Measurements from ENCODE around the gene ZW10. TPM values are rescaled to one million over a fixed set of nuclear protein-coding genes. Genes with fewer than 3 reads are reported as not detected.
A peak's percentile ranks its signal among the peaks of the same experiment; 100 is the strongest.
"Not testable (repeated sequence)": the region's sequence is repeated elsewhere in the genome, so short reads cannot be mapped to it uniquely, and the experiment has no call there.

The ZW10 gene
- total RNA-seq: 9.4 TPM

GRCh38 chr11:113773416-113774173, at the start of gene ZW10:
Gene ZW10, minus strand, starts transcription at chr11:113773692. Its CDS starts 26 bp downstream, at chr11:113773666.
- peak; percentile 85 to 97 (median 96) for DNase-seq (ENCODE audit: low read depth in 2 of 3, low spot score in 2 of 3)

GRCh38 chr11:113818426-113818825, 44.9 kb upstream of the ZW10 start:
- no peak for DNase-seq (ENCODE audit: low read depth in 2 of 3, low spot score in 2 of 3)

DNA sequence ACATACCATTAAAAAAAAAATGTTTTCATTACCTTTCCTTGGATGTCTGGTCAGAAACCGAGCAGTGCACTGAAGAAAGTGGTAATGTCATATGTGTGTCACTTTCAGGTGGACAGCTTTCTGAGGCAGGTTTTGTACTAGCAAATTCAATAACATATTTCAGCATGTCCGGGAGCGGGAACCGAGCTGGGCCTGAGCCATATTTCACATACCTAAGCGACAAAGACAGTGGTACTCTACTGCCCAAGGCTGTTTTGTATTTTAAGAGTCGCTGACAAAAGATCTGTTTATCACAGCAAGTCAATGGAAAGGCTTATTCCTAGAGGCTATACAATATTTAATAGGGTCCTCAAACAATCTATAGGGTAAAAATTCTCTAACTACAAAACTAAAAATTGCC, 44.1 kb upstream of the ZW10 start:
- no peak for DNase-seq (ENCODE audit: low read depth in 2 of 3, low spot score in 2 of 3)

GRCh38 chr11:113817162-113817561, 43.7 kb upstream of the ZW10 start:
- no peak for DNase-seq (ENCODE audit: low read depth in 2 of 3, low spot score in 2 of 3)

DNA sequence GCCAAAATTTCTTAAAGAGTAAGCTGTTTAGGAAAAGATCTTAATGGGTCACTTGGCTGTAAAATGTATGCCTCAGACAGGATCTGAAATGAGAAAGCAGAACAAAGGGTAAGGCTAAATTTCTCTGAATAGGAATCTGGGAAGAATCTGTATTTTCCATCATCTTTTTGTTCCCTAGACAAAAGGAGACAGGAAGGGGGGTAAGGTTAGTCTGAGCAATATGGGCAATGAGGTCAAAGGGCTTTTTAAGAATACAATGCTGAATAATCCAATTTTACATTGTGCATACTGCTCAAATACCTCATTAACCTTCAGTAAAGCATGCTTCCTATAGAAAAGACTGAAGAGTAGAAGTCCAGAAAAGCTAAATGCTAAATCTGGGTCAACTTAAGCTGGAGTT, 40.7 kb upstream of the ZW10 start:
- DNase-seq (ENCODE audit: low read depth in 2 of 3, low spot score in 2 of 3): no peak

GRCh38 chr11:113808931-113809330, 35.4 kb upstream of the ZW10 start:
- no peak for DNase-seq (ENCODE audit: low read depth in 2 of 3, low spot score in 2 of 3)

DNA sequence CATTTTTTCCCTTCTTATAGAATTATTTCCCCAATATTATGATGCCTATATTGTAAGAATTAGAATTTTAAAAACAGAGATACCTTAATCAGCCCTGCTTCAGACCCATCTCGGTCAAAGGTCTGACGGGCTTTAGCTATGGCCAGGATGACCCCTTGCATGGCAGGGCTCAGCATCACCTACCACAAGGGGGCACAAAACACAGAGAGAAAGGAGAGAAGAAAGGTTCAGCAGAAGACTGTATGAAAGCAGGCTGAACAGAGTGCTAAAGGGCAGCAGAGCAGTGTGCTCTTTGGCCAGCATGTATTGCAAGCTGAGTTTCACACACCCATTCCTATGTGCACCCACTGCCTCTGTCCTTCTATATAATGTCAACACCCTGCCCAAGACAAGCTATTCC, 32.9 kb upstream of the ZW10 start:
- peak in 2 of 3 donors; percentile 8 to 22 for DNase-seq (ENCODE audit: low read depth in 2 of 3, low spot score in 2 of 3)

GRCh38 chr11:113805640-113806039, 32.1 kb upstream of the ZW10 start:
- no peak for DNase-seq (ENCODE audit: low read depth in 2 of 3, low spot score in 2 of 3)

DNA sequence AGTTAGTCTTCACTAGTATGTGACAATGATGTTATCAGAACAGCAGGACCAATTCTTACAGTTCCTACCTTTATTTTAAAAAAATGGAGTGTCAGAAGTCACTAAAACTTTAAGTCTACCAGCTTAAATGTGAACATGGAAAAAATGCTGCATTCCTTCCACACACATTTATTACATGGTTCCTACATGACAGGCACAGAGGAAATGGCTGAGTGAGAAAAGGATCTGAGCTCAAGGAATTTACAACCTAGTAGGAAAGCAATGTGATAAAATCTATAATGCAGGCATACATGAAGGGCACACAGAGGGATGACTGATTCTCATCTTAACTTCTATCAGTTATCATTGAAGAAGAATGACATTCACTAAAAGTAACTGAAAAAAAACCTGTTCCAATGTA, 29.1 kb upstream of the ZW10 start:
- DNase-seq (ENCODE audit: low read depth in 2 of 3, low spot score in 2 of 3): no peak

- DNase-seq (ENCODE audit: low read depth in 2 of 3, low spot score in 2 of 3): peak in 1 of 3 donors; percentile 58
Measured at GRCh38 chr11:113796663-113797259, 23.3 kb upstream of the ZW10 start.

- no peak for DNase-seq (ENCODE audit: low read depth in 2 of 3, low spot score in 2 of 3)
Measured at GRCh38 chr11:113789675-113790320, 16.3 kb upstream of the ZW10 start.

- not testable (repeated sequence) for DNase-seq (ENCODE audit: low read depth in 2 of 3, low spot score in 2 of 3)
Measured at GRCh38 chr11:113789016-113789415, 15.5 kb upstream of the ZW10 start.

DNA sequence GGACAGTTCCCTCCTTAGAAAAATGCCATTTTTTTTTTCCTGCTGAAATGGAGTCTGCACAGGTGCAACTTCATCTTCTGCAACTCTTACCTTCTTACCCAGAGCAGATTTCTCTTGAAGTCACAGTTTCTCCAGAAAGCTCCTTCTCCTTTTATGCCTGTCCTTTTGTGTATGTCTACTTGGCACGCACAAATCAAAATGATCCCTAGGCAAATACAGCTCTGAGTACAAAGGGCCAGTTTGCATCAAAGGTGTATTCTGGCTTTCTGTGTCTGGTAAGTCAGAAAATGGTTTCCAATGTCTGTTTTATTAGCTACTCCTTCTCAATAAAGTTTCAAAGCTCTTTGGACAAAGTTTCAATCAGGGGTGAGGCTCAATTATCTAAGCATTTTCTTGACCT, 8.6 kb upstream of the ZW10 start:
- no peak for DNase-seq (ENCODE audit: low read depth in 2 of 3, low spot score in 2 of 3)

DNA sequence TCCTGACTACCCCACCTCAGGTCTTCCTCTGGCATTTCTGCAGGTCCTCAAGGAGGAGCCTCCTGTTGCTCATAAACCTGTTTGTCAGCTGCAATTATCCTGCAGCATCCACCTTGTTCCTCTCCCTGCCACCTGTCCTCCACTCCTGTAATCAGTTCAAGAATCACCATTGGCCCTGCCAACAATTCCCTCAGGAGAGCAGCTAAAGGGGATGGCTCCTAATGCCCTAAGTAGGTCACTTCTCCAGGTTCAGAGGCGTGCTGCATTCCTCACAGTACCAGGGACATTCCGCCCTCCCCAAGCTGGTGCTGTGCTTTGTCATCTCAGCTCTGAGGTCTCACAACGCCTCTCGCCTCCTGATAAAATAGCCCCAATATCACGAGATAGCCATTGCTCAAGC, 8.2 kb upstream of the ZW10 start:
- DNase-seq (ENCODE audit: low read depth in 2 of 3, low spot score in 2 of 3): no peak

DNA sequence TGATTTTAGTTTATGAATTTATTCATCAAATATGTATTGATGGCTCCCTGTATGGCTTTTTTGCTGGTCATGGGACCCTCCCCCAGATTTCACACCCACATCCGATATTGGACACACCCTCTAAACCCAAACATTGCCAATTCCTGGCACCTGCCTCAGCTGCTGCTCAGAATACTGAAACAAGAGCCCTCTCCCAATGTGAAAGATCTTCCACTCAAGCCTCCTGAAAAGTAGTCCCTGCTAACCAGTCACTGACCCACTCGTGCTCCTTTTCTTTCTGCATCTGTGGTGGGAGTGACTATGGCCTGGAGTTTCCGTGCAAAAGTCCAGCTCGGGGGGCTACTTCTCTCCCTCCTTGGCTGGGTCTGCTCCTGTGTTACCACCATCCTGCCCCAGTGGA, 6.0 kb upstream of the ZW10 start, which contains the start of gene CLDN25:
Gene CLDN25, plus strand, starts transcription at position 301 of the 400 bp plus-strand sequence. Its CDS starts 0 bp downstream, at position 301.
- no peak for DNase-seq (ENCODE audit: low read depth in 2 of 3, low spot score in 2 of 3)

- peak in 2 of 3 donors; percentile 19 to 22 for DNase-seq (ENCODE audit: low read depth in 2 of 3, low spot score in 2 of 3)
Measured at GRCh38 chr11:113778111-113778910, 4.8 kb upstream of the ZW10 start.

DNA sequence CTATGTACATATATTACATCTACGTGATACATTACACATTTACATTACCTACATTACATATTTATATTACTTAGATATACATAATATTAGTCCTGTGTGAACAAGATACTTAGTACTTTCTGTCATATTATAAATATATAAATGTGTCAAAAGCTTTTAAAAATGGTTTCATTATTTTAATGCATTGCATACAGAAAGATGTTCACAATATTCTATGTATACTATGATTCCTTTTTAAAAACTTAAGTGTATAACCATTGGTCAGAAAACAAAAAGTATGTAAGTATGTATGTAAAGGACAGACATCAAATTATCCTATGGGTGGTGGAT, 647 bp upstream of the ZW10 start:
- DNase-seq (ENCODE audit: low read depth in 2 of 3, low spot score in 2 of 3): no peak

DNA sequence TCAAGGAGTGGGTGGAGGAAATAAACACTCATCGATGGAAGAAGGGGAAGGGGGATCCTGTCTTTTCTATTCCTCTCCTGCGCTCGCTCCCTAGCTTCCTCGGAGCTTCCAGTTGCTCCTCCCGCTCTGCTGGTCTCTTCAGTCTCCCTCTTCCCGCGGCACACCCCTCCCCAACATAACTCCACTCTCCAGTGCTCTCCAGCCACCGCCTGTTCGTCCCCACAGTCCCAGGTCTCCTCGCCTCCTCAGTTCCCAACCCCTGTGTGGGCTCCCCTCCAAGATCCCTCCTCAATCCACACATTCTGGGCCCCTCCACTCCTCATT, 438 bp downstream of the ZW10 start:
- no peak for DNase-seq (ENCODE audit: low read depth in 2 of 3, low spot score in 2 of 3)

GRCh38 chr11:113771964-113772363, 1.5 kb downstream of the ZW10 start:
- DNase-seq (ENCODE audit: low read depth in 2 of 3, low spot score in 2 of 3): no peak

DNA sequence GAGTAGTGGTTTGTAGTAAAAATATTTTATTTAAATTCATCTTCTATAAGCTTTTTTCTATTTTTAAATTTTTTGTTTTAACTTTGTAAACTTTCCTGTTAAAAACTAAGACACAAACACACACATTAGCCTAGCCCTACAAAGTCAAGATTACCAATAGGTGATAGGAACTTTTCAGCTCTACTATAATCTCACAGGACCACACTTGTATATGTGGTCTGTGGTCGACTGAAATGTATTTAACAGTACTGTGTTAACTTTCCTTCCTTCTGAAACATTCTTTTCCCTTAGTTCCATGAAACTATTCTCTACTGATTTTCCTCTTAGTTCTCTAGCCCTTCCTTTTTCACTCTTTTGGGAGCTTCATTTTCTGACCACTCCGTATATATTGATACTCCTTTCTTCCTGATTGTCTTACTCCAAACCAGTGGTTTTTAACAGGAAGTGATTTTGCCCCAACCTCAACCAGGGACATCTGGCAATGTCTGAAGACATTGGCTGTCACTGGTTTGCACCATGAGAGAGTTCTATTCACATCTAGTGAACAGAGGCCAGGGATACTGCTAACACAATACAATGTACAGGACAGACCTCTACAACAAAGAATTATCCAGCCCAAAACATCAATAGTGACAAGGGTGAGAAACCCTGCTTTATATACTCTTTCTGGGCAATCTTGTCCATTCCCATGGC, 8.8 kb downstream of the ZW10 start:
- DNase-seq (ENCODE audit: low read depth in 2 of 3, low spot score in 2 of 3): peak in 1 of 3 donors; percentile 7

- not testable (repeated sequence) for DNase-seq (ENCODE audit: low read depth in 2 of 3, low spot score in 2 of 3)
Measured at GRCh38 chr11:113763040-113763439, 10.5 kb downstream of the ZW10 start.

Measured in hematopoietic multipotent progenitor cell (in vitro differentiated cells).